GM12892 (cell line): ENCODE results near the gene COA1.

Experiments
- POLR2A ChIP-seq: IDR thresholded peaks from 2 replicates; pipeline ENCODE4 v1.6.1; 2011; ENCODE audit warnings: low read depth, low read length, control low read depth
- POLR2AphosphoS5 ChIP-seq: IDR thresholded peaks from 2 replicates; pipeline ENCODE4 v1.6.1; 2011; ENCODE audit warnings: low read depth, low read length, control low read depth
- TAF1 ChIP-seq: IDR thresholded peaks from 2 replicates; pipeline ENCODE4 v1.6.1; 2011; ENCODE audit warnings: low read depth, mild to moderate bottlenecking, control low read depth, low read length, borderline replicate concordance

DNA sequence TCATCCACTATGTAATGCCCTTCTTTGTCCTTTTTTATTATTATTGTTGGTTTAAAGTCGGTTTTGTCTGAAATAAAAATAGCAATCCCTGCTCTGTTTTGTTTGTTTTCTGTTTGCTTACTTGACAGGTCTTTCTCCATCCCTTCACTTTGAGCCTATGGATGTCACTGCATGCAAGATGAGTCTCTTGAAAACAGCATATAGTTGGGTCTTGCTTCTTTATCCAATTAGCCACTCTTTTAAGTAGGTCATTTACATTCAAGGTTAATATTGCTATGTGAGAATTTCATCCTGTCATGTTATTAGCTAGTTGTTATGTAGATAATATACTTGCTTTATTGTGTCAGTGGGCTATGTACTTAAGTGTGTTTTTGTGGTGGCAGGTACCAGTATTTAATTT, 25.8 kb downstream of the COA1 start:
- TF ChIP-seq POLR2A (no peak), POLR2AphosphoS5 (no peak), TAF1 (no peak)
